Muscle layer of colon (tissue), 2 donors: Measurements from ENCODE around the gene ITIH2.
"Not testable (repeated sequence)": the region's sequence is repeated elsewhere in the genome, so short reads cannot be mapped to it uniquely, and the experiment has no call there.

Experiments used
- H3K27ac ChIP-seq: one replicate; pipeline ENCODE4 v1.7.0; 2013; ENCODE audit warnings: low read depth, mild to moderate bottlenecking, low read length, moderate library complexity
- H3K27me3 ChIP-seq, 2 donors: one replicate each; pipeline ENCODE4 v1.7.0; 2013; ENCODE audit warnings: low read length in 2 of 2, mild to moderate bottlenecking in 2 of 2; ENCODE audit not compliant: insufficient read depth in 2 of 2, control insufficient read depth in 1 of 2
- H3K36me3 ChIP-seq: one replicate; pipeline ENCODE4 v1.7.0; 2013; ENCODE audit warnings: mild to moderate bottlenecking, low read length; ENCODE audit not compliant: insufficient read depth
- H3K4me1 ChIP-seq: one replicate; pipeline ENCODE4 v1.7.0; 2013; ENCODE audit warnings: mild to moderate bottlenecking, low read length; ENCODE audit not compliant: insufficient read depth
- H3K4me3 ChIP-seq, 2 donors: one replicate each; pipeline ENCODE4 v1.7.0; 2013; ENCODE audit warnings: low read length in 2 of 2, low read depth in 1 of 2, mild to moderate bottlenecking in 1 of 2, moderate library complexity in 1 of 2
- H3K9ac ChIP-seq: one replicate; pipeline ENCODE4 v1.7.0; 2013; ENCODE audit warnings: low read length
- H3K9me3 ChIP-seq: one replicate; pipeline ENCODE4 v1.7.0; 2013; ENCODE audit warnings: mild to moderate bottlenecking, low read length
- donor health status: abdominal sarcoma.
- donor health status: Adenocarcinoma of cecum.

ITIH2 gene

DNA sequence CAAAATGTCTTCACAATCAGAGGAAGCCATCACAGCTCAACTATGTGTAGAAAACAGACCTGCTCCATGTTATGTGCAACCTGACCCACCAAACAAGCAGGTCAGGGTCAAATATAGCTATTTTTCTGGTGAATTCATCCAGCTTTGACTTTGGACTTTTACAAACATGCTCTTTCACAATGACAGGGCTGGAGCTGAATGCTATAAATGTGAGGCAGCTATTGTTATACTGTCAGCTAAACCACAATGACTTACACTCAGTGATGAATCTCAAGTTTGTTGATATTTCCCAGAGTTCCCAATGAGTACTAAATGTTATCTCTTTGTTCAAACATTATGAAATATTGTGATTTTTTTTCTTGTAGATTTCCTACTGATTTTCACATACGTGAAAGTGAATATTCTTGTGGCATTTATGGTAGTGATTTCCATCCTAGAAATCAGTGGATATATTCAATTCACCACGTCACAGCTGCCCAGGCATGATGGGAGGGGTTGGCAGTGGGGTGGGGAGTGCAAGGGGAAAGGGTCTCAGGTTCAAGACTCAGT, 2.5 kb upstream of the ITIH2 start:
- H3K4me3 ChIP-seq, result no peak overlapping the region
- H3K9ac ChIP-seq, result no peak overlapping the region
- H3K9me3 ChIP-seq, result no peaks in the 10 kb centered on the region
- H3K36me3 ChIP-seq, result no peaks in the 10 kb centered on the region
- no peak overlapping the region for H3K27ac ChIP-seq
- peaks cover 22% of the 10 kb centered on the region for H3K4me1 ChIP-seq
- H3K27me3 ChIP-seq, result no peaks in the 10 kb centered on the region

DNA sequence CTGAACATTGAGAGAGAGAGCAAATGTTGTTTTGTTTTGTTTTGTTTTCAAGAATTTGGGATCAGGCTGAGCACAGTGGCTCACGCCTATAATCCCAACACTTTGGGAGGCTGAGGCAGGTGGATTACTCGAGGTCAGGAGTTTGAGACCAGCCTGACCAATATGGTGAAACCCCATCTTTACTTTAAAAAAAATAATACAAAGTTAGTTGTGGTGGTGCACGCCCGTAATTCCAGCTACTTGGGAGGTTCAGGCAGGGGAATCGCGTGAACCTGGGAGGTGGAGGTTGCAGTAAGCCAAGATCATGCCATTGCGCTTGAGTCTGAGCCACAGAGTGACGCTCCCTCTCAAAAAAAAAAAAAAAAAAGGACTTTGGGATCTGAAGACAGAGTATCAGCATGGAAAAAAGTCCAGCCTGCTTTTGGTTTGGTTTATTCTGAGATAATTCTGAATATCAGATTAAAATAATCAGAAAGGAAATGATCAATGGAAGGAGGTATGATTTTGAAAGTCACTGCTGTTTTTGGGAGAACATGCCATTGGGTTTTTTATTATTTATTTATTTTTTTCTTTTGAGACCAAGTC, 1.9 kb upstream of the ITIH2 start:
- H3K36me3 ChIP-seq, result no peaks in the 10 kb centered on the region
- H3K27me3 ChIP-seq, result no peaks in the 10 kb centered on the region
- H3K4me3 ChIP-seq, result no peak overlapping the region
- H3K9ac ChIP-seq, result no peak overlapping the region
- peaks cover 18% of the 10 kb centered on the region for H3K4me1 ChIP-seq
- H3K9me3 ChIP-seq, result no peaks in the 10 kb centered on the region
- no peak overlapping the region for H3K27ac ChIP-seq

DNA sequence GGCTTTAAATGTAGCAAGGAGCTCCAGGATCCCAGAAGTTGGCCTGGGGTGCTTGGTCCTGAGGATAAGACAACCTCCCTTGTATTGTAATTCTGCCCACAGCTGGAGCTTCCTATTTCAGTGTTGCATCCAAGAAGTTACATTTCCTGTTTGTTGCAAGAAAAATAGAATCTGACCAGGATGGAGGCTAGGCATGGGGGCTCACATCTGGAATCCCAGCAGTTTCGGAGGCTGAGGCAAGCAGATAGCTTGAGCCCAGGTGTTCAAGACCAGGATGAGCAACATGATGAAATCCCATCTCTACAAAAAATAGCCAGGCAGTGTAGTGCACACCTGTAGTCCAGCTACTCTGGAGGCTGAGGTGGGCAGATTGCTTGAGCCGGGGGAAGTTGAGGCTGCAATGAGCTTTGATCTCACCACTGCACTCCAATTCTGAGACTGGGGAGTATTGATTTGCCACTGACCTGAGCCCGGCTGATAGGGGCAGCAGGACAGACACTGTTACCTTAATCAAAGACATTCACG, 766 bp upstream of the ITIH2 start:
- Histone ChIP-seq H3K4me1 (peaks cover 12% of the 10 kb centered on the region), H3K9ac (no peak overlapping the region), H3K36me3 (no peaks in the 10 kb centered on the region), H3K27me3 (no peaks in the 10 kb centered on the region), H3K9me3 (no peaks in the 10 kb centered on the region), H3K4me3 (no peak overlapping the region), H3K27ac (no peak overlapping the region)

DNA sequence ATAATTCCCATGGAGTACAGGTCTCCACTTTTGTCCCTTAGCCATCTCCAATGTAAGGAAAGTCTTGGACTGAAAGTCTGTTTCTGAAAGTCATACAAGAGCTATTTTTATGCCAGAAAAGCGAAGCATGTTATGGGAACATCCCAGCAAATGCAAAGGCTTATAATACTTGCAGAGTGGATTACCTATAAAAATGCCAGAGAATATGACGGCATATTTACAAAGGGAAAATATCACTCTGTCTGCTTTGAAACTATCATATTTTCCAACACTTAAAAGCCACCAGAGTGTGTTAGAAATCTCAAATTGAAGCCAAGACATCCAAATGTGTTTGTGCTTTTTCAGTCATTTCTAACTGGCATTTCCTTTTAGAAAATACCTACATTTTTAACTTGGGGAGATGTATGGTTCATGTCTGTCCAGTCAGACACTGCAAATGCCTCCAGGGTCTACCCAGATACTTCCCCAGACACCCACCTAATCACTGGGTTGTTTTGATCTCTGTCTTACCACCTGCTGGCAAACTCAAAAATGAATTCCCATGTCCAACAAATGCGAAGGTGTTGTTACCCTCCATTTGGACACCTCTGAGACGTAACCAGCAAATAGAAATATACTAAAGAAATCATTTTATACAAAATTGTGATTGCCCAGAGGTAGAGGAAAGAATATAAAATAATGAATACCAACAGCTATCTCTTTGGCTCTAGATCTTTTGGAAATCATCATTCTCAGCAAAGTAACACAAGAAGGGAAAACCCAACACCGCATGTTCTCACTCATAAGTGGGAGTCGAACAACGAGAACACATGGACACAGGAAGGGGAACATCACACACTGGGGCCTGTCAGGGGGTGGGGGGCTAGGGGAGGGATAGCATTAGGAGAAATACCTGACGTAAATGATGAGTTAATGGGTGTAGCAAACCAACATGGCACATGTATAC, 1.2 kb downstream of the ITIH2 start:
- Histone ChIP-seq H3K27me3 (no peaks in the 10 kb centered on the region), H3K9me3 (no peaks in the 10 kb centered on the region), H3K36me3 (no peaks in the 10 kb centered on the region), H3K9ac (no peak overlapping the region), H3K4me3 (no peak overlapping the region), H3K27ac (no peak overlapping the region), H3K4me1 (peaks cover 12% of the 10 kb centered on the region)

DNA sequence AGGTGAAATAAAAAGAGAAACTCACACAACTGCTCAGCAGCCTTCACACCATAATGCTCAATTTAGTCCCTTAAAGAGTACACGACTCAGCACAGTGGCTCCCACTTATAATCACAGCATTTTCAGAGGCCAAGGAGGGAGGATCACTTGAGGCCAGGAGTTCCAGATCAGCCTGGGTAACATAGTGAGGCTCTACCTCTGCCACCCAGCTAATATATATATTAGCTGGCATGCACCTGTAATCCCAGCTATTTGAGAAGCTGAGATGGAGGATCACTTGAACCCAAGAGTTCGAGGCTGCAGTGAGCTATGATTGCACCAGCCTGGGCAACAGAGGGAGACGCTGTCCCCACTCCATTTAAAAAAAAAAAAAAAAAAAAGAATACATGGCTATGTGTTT, 2.2 kb downstream of the ITIH2 start:
- Histone ChIP-seq H3K27ac (no peak overlapping the region), H3K9me3 (no peaks in the 10 kb centered on the region), H3K9ac (no peak overlapping the region), H3K27me3 (no peaks in the 10 kb centered on the region), H3K36me3 (no peaks in the 10 kb centered on the region), H3K4me3 (no peak overlapping the region), H3K4me1 (peaks cover 12% of the 10 kb centered on the region)

DNA sequence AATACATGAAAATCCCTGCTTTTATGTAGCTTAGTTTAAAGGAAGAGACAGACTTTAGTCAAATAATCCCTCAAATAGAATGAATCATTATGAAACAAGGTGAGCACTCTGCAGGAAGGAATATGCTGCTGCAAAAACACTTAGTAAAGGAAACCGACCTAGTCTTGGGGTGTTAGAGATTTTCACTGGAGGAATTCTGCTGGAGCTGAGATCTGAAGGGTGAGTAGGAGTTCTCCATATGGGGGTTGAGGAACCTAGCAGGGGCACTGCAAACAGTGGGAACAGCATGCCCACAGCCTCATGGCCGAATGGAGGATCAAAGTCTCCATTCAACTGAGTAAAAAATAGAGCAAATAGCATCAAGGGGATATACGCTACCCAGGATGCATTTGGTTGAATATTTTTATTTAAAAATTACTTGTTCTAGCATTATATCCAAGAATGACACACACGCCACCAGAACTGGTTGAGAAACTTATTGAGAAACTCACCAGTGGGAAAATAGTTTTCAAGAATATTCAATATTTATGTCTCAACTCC, 3.5 kb downstream of the ITIH2 start:
- Histone ChIP-seq H3K27me3 (no peaks in the 10 kb centered on the region), H3K27ac (no peak overlapping the region)

DNA sequence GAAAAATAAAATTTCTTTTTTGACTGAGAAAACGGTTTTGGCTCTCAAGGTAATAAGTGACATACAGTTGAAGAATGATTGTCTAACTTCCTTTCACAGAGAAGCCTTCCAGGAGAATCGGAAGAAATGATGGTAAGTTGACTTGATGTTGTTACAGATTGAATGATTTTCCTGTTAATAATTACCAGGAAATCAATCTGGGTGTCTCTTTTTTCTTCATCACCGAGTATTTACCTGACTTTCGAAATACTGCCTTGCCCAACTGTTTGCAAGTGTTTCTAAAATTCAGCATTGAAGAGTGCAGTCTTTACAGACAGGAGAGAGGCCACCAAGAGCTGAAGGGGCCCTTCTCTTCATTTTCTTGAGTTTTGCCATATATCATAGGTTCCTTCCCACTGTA, 4.0 kb downstream of the ITIH2 start:
- H3K4me3 ChIP-seq, result no peak overlapping the region
- H3K9me3 ChIP-seq, result no peaks in the 10 kb centered on the region
- H3K4me1 ChIP-seq, result peaks cover 12% of the 10 kb centered on the region
- no peaks in the 10 kb centered on the region for H3K27me3 ChIP-seq
- H3K36me3 ChIP-seq, result no peaks in the 10 kb centered on the region
- no peak overlapping the region for H3K27ac ChIP-seq
- H3K9ac ChIP-seq, result no peak overlapping the region

More for the DNA sequence above, 3.5 kb downstream of the ITIH2 start:
- Histone ChIP-seq H3K36me3 (no peaks in the 10 kb centered on the region), H3K4me3 (no peak overlapping the region), H3K9me3 (no peaks in the 10 kb centered on the region), H3K4me1 (peaks cover 12% of the 10 kb centered on the region), H3K9ac (no peak overlapping the region)

DNA sequence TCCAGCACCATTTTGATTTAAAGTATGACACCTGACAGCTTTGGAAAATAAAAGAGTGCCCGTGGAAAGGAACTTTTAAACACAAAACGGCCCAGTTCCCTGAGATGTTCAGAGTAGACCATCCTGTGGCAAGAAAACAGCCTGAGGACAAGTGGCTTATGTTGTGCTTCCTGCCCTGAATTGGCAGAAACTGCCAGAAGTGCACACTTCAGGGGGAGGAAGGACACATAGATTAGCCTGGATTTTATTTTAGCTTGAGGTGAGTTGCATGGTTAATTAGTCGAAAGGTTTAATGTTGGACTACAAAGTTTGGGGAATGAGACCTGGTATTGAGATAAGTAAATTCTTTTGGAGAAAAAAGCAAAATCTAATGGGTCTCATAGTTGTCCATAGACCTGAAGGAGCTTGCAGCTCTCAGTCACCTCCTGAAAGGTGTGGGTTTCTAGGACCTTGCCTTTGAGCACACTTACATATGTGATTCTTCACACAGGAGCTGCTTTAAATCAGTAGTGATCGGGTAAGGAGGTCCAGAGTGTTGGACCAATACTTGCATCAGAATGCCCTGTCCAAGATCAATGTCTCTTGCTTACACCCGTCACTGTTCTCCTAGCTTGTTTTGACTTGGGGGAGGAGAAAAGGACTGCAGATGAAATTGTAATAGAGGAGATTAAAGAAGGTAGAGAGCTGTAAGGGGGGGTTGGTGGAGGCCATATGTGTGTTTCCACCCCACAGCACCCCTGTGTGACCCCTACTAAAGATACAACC, 4.9 kb downstream of the ITIH2 start:
- Histone ChIP-seq H3K27ac (no peak overlapping the region), H3K27me3 (no peaks in the 10 kb centered on the region), H3K4me3 (no peak overlapping the region), H3K9ac (no peak overlapping the region), H3K36me3 (no peaks in the 10 kb centered on the region), H3K9me3 (no peaks in the 10 kb centered on the region), H3K4me1 (peaks cover 12% of the 10 kb centered on the region)

DNA sequence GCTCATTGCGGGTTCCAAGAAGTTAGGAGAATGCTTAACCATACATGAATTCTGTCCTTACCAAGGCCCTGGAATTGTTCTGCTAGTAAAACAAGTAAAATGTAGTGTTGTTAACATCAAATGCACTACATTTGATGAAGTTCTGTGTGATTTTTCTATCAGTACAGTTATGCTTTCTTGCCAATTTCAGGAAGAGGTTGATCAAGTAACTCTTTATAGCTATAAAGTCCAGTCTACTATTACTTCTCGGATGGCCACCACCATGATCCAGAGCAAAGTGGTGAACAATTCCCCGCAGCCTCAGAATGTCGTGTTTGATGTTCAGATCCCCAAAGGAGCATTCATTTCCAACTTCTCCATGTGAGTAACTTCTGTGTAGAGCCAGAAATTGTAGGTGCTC, 5.7 kb downstream of the ITIH2 start:
- no peak overlapping the region for H3K4me3 ChIP-seq
- no peaks in the 10 kb centered on the region for H3K9me3 ChIP-seq
- no peak overlapping the region for H3K9ac ChIP-seq
- no peaks in the 10 kb centered on the region for H3K36me3 ChIP-seq
- H3K27me3 ChIP-seq, result no peaks in the 10 kb centered on the region
- H3K27ac ChIP-seq, result no peak overlapping the region
- H3K4me1 ChIP-seq, result peaks cover 4% of the 10 kb centered on the region

DNA sequence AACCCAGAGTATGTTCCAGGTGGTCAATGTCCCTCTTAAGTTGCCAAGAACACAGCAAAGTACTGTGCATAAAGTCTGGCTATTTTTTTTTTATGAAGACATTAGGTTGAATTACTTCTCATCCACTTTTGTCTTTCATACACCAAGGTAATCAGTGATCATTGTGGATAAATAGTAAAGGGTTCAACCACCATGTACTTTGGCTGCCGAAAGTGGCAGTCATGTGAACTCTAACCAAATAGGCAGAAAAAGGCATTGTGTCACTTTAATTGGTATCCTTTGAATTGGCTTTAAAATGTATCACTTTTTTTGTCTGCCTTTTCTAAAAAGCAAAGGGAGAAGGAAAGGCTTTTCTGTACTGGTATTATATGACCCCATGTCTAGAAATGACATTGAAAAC, 7.3 kb downstream of the ITIH2 start:
- Histone ChIP-seq H3K27me3 (no peaks in the 10 kb centered on the region), H3K27ac (no peak overlapping the region), H3K36me3 (no peaks in the 10 kb centered on the region), H3K4me1 (no peaks in the 10 kb centered on the region), H3K4me3 (no peak overlapping the region), H3K9me3 (no peaks in the 10 kb centered on the region), H3K9ac (no peak overlapping the region)

DNA sequence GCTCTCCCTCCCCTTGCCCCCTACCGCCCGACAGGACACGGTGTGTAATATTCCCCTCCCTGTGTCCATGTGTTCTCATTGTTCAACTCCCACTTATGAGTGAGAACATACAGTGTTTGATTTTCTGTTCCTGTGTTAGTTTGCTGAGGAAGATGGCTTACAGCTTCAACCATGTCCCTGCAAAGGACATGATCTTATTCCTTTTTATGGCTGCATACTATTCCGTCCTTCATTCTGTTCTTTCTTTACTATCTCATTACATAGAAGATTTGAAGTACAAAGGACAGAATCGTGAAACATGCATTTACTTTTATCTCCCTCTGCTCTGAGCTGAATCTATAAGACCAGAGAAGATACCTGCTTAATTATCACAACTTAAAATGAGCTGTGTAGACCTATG, 8.0 kb downstream of the ITIH2 start:
- not testable (repeated sequence) for H3K9ac ChIP-seq, H3K36me3 ChIP-seq, H3K9me3 ChIP-seq, H3K4me1 ChIP-seq, H3K27ac ChIP-seq, H3K27me3 ChIP-seq, H3K4me3 ChIP-seq
